ENCODE results near the gene CACNA2D1. TPM values are rescaled to one million over a fixed set of nuclear protein-coding genes. Genes with fewer than 3 reads are reported as not detected.

Gene CACNA2D1
- total and polyA plus RNA-seq, 9 of the 15 experiments (the other 6 are each of a cell fraction or from before 2014, with no cell fraction given): 0.49 TPM; not detected in 8

- no peak for TF ChIP-seq HES1 (IDR thresholded peaks at IDR 0.05; ENCODE audit: low read depth)
- no peak for TF ChIP-seq MNT (conservative IDR thresholded peaks at IDR 0.05)
- TF ChIP-seq ARNT (IDR thresholded peaks at IDR 0.05): no peak
- TF ChIP-seq HNRNPK (IDR thresholded peaks at IDR 0.05; ENCODE audit: low read depth, low read length, poor library complexity, severe bottlenecking): no peak
- no peak for TF ChIP-seq SRSF1 (IDR thresholded peaks at IDR 0.05; ENCODE audit: low read depth, low read length)
- no peak for TF ChIP-seq IFI16 (CRISPR knock-in tag; IDR thresholded peaks at IDR 0.05)
- no peak for TF ChIP-seq DEAF1 (CRISPR knock-in tag; IDR thresholded peaks at IDR 0.05)
These were observed 408.1 kb downstream of the CACNA2D1 start (continued) for GRCh38 chr7:82035456-82035855.

- intact Hi-C loops (cut with micrococcal nuclease) (no loop called here), in situ Hi-C loops (cut with MboI) (loop anchor here (25.0 kb wide), 1 partner anchor 529 kb away; no protein-coding TSS in a partner anchor)
- POLR2A ChIA-PET: no interaction called here
- TF ChIP-seq ZBTB43 (CRISPR knock-in tag; IDR thresholded peaks at IDR 0.05) (no peak), ELF2 (CRISPR knock-in tag; IDR thresholded peaks at IDR 0.05) (no peak), FOXM1 (IDR thresholded peaks at IDR 0.05; ENCODE audit: low read depth) (no peak), FOXM1 (CRISPR knock-in tag; IDR thresholded peaks at IDR 0.05; ENCODE audit: low read depth) (no peak), ZBTB49 (CRISPR knock-in tag; IDR thresholded peaks at IDR 0.05; ENCODE audit: borderline replicate concordance) (no peak), ATF1 (CRISPR knock-in tag; IDR thresholded peaks at IDR 0.05) (no peak), ATF1 (tag; IDR thresholded peaks at IDR 0.05) (no peak), MAFG (tag; conservative IDR thresholded peaks at IDR 0.05) (no peak), DACH1 (IDR thresholded peaks at IDR 0.05; ENCODE audit: partially characterized antibody) (no peak)
These were observed 410.7 kb downstream of the CACNA2D1 start for GRCh38 chr7:82032901-82033300.

More at GRCh38 chr7:82032901-82033300, 410.7 kb downstream of the CACNA2D1 start:
- no peak overlapping the region for H3K27ac ChIP-seq (ENCODE audit: extremely low read depth, low read depth, low read length)
- no peak overlapping the region for H2AFZ ChIP-seq (ENCODE audit: low read depth, low read length)
- FAIRE-seq (no peak), ATAC-seq (no peak), DNase-seq (ENCODE audit: extremely low read depth in 1 of 4, low spot score in 3 of 4) (no peak)
- no peaks in the 10 kb centered on the region for H3K79me2 ChIP-seq (ENCODE audit: control insufficient read depth, insufficient read depth, low read length)
- H3K4me2 ChIP-seq (ENCODE audit: insufficient read depth, low read length): no peak overlapping the region
- H3K36me3 ChIP-seq (ENCODE audit: control insufficient read depth, insufficient read depth, low read length): no peaks in the 10 kb centered on the region
- CTCF ChIA-PET (ENCODE audit: low intra/inter-chr PET ratio): no interaction called here
- H3K4me1 ChIP-seq (replicated peaks in 1 of 2; ENCODE audit: control insufficient read depth in 2 of 2, insufficient read depth in 2 of 2, low read length in 2 of 2): no peaks in the 10 kb centered on the region
- H3K9me1 ChIP-seq (ENCODE audit: control insufficient read depth, insufficient read depth, low read length): no peaks in the 10 kb centered on the region
- H3K9ac ChIP-seq (ENCODE audit: insufficient read depth in 1 of 2, low read depth in 2 of 2, low read length in 2 of 2): no peak overlapping the region
- no peaks in the 10 kb centered on the region for H4K20me1 ChIP-seq (replicated peaks; ENCODE audit: control insufficient read depth, insufficient read depth, low read length)
- BruUV-seq (replicated peaks): no TSS peak
- no peaks in the 10 kb centered on the region for H3K27me3 ChIP-seq (ENCODE audit: control insufficient read depth in 2 of 2, insufficient read depth in 2 of 2, low read length in 2 of 2)
- H3K4me3 ChIP-seq: no peak overlapping the region
- H3K9me3 ChIP-seq (replicated peaks; ENCODE audit: control insufficient read depth, insufficient read depth, low read depth, low read length): no peaks in the 10 kb centered on the region
- WGBS (ENCODE audit: insufficient coverage, low coverage, missing lambda C conversion rate): 3% methylated on average over 3 of the region's 3 CpGs

All from K562 (cell line).